ENCODE measurements around the gene NBEA.

Gene NBEA

DNA sequence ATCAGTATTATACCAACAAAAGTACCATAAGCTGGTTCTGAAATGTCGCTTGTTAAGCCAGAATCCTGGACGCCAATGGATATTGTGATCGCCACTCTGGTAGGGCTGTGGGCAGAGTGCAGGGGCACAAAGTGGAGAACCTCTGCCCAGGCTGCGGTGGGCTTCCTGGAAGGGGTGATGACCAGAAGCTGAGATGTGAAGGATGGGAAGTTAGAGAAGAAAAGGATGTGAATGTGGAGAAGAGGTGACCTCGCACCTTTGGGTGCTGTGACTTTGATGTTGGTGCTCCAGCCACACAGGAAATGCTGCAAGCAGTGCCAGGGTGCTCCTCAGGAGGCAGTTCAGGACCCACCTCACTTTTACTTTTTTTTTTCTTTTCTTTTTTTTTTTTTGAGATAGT lies 742.4 kb downstream of the NBEA start:
- no peak for DNase-seq

DNA sequence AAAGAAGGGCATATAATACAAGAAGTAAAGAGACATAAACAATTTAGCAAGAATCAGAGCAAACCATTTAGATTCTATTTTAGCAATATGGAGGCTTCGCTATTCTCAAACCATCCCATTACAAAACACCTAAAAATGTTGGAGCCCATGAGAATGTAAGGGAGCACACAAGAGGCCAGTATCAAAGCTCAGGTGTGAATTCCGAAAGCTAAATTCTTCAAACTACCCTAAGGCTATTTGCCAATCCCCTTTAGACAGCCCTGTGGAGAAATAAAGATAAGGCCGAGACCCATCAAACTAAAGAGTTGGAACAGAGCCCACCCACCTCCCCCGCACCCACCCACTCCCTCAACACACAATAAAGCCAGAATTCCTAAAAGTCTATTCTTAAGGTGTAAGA lies 745.3 kb downstream of the NBEA start:
- DNase-seq, result no peak

DNA sequence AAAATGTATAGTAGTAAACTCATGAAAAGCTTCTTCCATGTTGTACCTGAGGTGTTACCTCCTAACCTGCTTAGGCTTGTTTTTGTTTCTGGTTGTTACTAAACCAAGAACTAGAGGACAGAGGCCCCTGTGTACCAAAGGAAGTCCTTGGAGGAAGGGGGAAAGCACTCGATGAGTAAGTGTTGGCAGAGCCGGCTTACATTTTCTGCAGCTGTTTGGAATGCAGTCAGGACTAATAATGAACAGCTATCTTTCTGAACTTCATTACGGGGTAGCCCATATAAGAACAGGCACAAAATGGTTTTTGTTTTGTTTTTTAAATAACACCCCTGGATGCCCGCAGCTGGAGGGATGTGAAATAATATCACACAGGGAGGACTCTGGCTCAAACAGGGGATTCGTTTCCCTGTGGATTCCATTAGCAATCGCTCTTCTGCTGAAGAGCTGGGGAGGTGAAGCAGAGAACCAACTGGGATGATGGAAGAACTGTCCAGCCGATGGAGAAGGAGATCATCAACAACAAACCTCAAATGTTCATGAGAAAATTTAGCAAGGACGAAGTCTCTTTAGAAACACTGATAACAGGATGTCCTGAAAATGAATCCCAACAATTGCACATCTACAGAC lies 748.6 kb downstream of the NBEA start:
- DNase-seq, result no peak

DNA sequence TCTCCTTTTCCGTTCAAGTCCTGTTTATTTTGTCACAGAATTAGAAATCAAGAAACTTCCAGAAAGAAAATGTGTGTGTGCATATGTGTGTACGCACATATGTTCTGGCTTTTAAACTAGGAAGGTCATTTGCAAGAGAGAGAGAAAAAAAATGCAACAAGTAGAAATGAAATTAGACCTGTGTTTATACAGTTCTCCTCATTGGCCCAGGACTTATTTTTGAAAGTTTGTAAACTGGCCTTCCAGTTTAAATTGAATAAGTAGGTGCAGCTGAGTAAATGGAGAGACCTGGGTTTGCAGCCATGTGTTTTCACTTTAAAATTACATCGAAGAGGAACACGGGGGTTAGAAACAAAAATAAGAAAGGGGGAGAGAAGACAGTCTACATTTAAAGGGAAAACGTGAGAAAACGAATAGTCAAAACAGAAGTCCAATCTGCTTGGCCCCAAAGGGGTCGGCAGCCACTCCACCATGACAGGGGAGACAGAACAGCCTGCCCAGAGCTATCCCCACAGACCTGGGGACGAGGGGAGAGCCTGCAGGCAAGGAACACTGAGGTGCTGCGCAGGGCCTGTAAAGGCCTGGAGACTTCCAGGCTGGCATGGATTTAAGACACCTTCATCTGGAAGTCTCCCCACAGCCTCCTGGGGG lies 751.2 kb downstream of the NBEA start:
- no peak for DNase-seq

GRCh38 chr13:35694031-35694430 lies 752.0 kb downstream of the NBEA start:
- DNase-seq, result no peak

- DNase-seq, result no peak
Observed at GRCh38 chr13:35694549-35695447, 752.7 kb downstream of the NBEA start.

- no peak for DNase-seq
Observed at GRCh38 chr13:35695448-35695770, 753.3 kb downstream of the NBEA start.

GRCh38 chr13:35697186-35697730 lies 755.2 kb downstream of the NBEA start:
- no peak for DNase-seq

- no peak for DNase-seq
Observed at GRCh38 chr13:35698911-35699576, 757.0 kb downstream of the NBEA start.

DNA sequence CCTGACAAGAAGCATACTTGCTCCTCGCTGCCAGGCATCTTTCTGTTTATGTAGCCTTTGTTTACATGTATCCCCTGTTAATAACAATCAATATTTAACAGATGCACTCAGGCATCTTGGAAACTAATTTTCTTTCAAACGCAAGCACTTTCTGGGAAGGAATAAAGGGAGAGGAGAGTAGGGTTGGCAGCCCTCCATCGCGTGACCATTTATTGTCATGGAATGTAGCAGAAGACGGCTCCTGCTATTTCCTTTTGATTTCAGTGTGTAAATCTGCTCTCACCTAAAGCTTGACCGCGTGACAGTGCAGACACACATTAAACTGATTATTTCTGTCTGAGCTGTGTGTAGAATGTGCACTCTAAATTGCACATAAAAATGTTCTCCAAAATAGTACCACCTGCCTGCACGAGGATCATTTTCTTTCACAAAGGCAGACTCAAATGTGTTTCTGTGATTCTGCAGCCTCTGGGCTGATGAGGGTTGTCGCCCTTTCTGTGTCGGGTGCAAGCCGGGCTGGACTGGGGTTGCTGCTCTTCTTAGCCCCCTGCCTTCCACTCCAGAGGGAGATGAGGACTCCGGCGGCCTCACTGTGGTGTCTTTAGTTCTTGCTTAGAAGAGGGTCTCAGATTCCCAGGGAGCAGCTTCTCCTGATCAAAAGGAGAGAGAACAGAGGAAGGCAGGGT lies 757.9 kb downstream of the NBEA start:
- no peak for DNase-seq

GRCh38 chr13:35700671-35701070 lies 758.6 kb downstream of the NBEA start:
- DNase-seq, result no peak

DNA sequence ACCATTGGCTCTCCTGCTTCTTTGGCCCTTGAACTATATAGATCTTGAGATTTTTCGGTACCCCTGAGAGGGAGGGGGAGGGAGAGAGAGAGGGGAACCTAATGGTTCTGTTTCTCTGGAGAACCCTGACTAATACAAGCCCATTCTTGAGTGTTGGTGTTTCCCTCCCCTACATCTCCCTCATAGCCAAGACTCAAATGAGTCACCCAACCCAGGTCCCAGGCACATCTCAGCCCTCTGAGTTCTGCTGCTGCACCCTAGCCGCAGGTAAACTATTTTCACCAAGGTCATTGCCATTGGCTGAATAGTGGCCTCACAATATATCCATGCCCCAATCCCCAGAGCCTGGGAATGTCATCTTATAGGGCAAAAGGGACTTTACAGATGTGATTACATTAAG lies 760.2 kb downstream of the NBEA start:
- no peak for DNase-seq

DNA sequence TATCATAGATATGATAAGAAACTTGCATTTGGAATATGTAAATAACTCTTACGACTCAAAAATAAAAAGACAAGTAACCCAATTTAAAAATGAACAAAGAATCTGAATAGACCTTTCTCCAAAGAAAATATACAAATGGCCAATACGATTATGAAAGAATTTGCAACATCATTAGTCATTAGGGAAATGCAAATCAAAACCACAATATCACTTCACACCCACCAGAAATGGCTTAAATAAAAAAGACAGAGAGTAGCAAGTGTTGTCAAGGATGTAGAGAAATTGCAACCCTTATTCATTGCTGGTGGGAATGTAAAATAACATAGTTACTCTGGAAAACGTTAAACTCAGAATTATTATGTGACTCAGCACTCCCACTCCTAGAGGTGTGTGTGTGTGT lies 761.0 kb downstream of the NBEA start:
- DNase-seq, result no peak

DNA sequence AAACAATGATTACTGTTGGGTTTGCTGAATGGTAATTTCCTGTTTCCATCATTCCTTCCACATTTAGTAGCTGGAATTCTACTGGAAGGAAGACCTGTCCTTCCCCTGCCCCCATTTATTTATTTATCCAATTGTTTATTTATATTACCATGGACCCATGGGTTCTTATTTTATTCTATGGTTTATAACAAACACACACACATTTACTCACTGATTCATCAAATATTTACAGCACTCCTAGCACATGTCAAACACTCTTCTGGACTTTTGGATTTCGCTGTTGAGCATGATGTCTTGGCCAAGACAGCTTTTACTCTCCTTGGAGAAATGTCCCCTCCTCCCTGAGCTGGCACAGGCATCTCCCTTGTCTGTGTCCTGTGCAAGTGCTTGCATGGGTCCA lies 762.3 kb downstream of the NBEA start:
- no peak for DNase-seq

- no peak for DNase-seq
Observed at GRCh38 chr13:35706281-35706680, 764.2 kb downstream of the NBEA start.

- no peak for DNase-seq
Observed at GRCh38 chr13:35706721-35707120, 764.7 kb downstream of the NBEA start.

- DNase-seq, result no peak
Observed at GRCh38 chr13:35711909-35712308, 769.8 kb downstream of the NBEA start.

- DNase-seq, result no peak
Observed at GRCh38 chr13:35712907-35713761, 771.1 kb downstream of the NBEA start.

DNA sequence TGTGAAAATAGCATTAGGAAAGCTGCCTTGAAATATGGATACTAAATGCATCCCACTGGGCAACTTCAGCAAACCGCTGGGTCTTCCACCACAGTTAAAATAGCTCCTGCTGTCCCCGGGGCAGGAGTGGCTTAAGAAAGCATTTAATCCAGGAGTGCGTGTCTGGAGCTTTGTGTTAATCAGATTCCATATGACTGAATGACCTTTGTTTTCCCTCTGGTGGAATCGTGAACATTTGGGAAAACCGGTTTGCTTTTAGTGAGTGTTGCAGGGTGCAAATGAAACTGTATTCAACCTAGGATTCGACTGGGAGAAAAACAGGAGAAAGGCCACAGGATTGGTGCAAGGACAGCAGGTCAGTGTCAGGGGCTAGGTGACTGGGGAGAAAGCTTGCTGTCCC lies 772.1 kb downstream of the NBEA start:
- DNase-seq, result no peak

- no peak for DNase-seq
Observed at GRCh38 chr13:35714588-35715377, 772.7 kb downstream of the NBEA start.

- no peak for DNase-seq
Observed at GRCh38 chr13:35716186-35716585, 774.1 kb downstream of the NBEA start.

Data from SHP77 treated with DMSO at 0.1 percent for 48 hours (cell line).